GM12892 (cell line): ENCODE data around the gene CCDC134.

Experiments used
- POLR2A ChIP-seq: IDR thresholded peaks from 2 replicates; pipeline ENCODE4 v1.6.1; 2011; ENCODE audit warnings: low read depth, low read length, control low read depth
- POLR2AphosphoS5 ChIP-seq: IDR thresholded peaks from 2 replicates; pipeline ENCODE4 v1.6.1; 2011; ENCODE audit warnings: low read depth, low read length, control low read depth

DNA sequence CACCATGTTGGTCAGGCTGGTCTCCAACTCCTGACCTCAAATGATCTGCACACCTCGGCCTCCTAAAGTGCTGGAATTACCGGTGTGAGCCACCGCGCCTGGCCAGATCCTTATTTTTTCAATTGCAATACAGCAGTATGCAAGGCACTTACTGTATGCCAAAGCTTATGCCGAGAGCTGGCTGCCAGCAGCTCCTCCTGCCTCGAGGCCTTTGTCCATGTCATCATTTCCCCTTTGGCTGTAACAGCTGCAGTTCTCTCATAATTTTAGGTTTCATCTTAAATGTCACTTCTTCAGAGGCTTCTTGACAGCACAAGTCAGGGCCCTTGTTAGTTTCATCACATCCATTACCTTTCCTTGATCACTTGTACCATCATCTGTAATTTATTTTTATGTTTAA lies 30.9 kb downstream of the CCDC134 start:
- TF ChIP-seq POLR2AphosphoS5 = no peak
- TF ChIP-seq POLR2A = no peak
